ENCODE data around the gene CXCR3.

DNA sequence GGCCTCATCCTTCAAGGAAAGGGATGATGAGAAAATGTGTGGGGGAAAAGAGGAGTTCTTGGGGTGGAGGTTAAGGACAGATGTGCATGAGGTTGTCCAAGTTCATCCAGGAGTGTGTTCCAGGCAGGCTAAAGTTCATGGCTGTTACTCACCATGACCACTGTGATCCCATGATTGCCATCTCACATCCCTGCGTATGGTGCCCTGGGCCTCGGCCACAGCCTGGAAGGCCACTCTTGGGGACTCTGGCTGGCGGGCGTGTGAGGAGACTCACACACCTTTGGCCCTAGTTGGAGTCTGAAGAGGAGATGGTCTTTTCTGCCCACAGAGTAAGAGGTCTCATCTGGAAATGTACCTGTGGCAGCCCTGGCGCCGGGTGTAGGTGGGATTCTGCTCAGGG lies 41.6 kb upstream of the CXCR3 start:
- no peak for TF ChIP-seq GATA2 (IDR thresholded peaks at IDR 0.05; ENCODE audit: low read depth, low read length)
- TF ChIP-seq GATA3 (IDR thresholded peaks at IDR 0.05; ENCODE audit: low read depth, low read length), result no peak

All from SH-SY5Y (cell line).